HG03045 (cell line): ENCODE measurements around the gene ASGR2.
"Not testable (repeated sequence)": the region's sequence is repeated elsewhere in the genome, so short reads cannot be mapped to it uniquely, and the experiment has no call there.

ENCODE experiments used
- ATAC-seq: cut with Tn5 transposase; IDR thresholded peaks from one replicate; pipeline ENCODE4 v1.9.1; 2021; ENCODE audit warnings: mild to moderate bottlenecking, moderate library complexity; ENCODE audit not compliant: unreplicated experiment

The ASGR2 gene

GRCh38 chr17:7126386-7126785, 11.8 kb upstream of the ASGR2 start:
- not testable (repeated sequence) for ATAC-seq

- no peak for ATAC-seq
These were observed 10.3 kb upstream of the ASGR2 start for GRCh38 chr17:7124923-7125322.

- ATAC-seq: no peak
These were observed 9.2 kb upstream of the ASGR2 start for GRCh38 chr17:7123844-7124243.

GRCh38 chr17:7122381-7122780, 7.8 kb upstream of the ASGR2 start:
- no peak for ATAC-seq

GRCh38 chr17:7120635-7121034, 6.0 kb upstream of the ASGR2 start:
- not testable (repeated sequence) for ATAC-seq

- ATAC-seq: no peak
These were observed 5.5 kb upstream of the ASGR2 start for GRCh38 chr17:7120123-7120522.

- no peak for ATAC-seq
These were observed 4.7 kb upstream of the ASGR2 start for GRCh38 chr17:7119314-7119713.

GRCh38 chr17:7114875-7115614, 423 bp upstream of the ASGR2 start:
- ATAC-seq: no peak

GRCh38 chr17:7113273-7114071, 1.1 kb downstream of the ASGR2 start:
- no peak for ATAC-seq

GRCh38 chr17:7112510-7113108, 2.0 kb downstream of the ASGR2 start:
- no peak for ATAC-seq

- no peak for ATAC-seq
These were observed 2.7 kb downstream of the ASGR2 start for GRCh38 chr17:7111784-7112509.

GRCh38 chr17:7110617-7111306, 3.9 kb downstream of the ASGR2 start:
- ATAC-seq: no peak

GRCh38 chr17:7109461-7110322, 4.9 kb downstream of the ASGR2 start:
- ATAC-seq: no peak

GRCh38 chr17:7108981-7109380, 5.6 kb downstream of the ASGR2 start:
- ATAC-seq: no peak

- no peak for ATAC-seq
These were observed 6.1 kb downstream of the ASGR2 start for GRCh38 chr17:7108560-7108925.

- no peak for ATAC-seq
These were observed 6.6 kb downstream of the ASGR2 start for GRCh38 chr17:7107795-7108559.

- no peak for ATAC-seq
These were observed 7.4 kb downstream of the ASGR2 start for GRCh38 chr17:7107012-7107754.

GRCh38 chr17:7102421-7102820, 12.2 kb downstream of the ASGR2 start:
- ATAC-seq: no peak
